GM21529 (cell line): Measurements from ENCODE around the gene ALDH3A1.

Source experiments
- ATAC-seq: cut with Tn5 transposase; IDR thresholded peaks from one replicate; pipeline ENCODE4 v1.9.1; 2021; ENCODE audit not compliant: unreplicated experiment

The ALDH3A1 gene

GRCh38 chr17:19705771-19706770, 42.0 kb downstream of the ALDH3A1 start:
- ATAC-seq: no peak

GRCh38 chr17:19705201-19705600, 42.9 kb downstream of the ALDH3A1 start:
- ATAC-seq: no peak

GRCh38 chr17:19703828-19704613, 44.1 kb downstream of the ALDH3A1 start:
- ATAC-seq: no peak

GRCh38 chr17:19703106-19703827, 44.8 kb downstream of the ALDH3A1 start:
- ATAC-seq: no peak

GRCh38 chr17:19702217-19702641, 45.9 kb downstream of the ALDH3A1 start:
- ATAC-seq: no peak
